ENCODE measurements around the gene MEOX2.

Gene MEOX2

DNA sequence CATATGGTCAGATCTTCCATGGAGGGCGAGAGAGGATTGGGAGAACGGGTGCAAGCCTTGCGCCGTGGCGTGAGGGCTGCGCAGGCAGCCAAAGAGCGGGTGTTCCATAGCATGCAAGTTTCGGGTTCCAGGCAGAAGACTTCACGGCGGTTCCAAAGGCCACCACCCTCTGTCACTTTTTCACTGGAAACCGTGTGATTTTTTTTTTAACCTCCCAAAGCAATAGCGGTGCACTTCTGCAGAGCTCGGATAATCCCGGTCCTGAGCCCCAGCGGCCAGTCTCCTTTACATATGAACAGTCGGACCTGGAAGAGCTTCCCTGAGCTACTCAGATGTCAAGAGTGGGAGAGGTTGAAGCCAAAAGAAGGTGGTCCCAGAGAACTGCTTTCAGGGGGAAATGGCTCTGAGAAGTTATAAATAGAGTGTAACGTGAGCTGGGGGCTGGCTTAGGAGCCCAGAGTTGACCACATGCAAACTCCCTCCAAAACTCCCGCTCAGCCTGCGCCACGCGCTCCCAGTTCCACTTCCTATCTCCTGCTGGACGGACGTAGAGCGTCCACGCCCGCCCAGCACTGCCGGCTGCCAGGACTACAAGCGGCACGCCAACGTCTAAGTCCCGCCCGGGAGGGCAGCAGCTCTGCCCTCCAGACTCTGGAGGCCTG lies at the start of gene MEOX2:
Gene MEOX2 (minus strand): TSS at position 389 of the 662 bp plus-strand sequence. CDS start 281 bp downstream, at position 108.
- peak; percentile 96 for DNase-seq

- DNase-seq: no peak
These were observed 43.3 kb upstream of the MEOX2 start for GRCh38 chr7:15729746-15730145.

- no peak for DNase-seq
These were observed 38.6 kb upstream of the MEOX2 start for GRCh38 chr7:15725051-15725450.

DNA sequence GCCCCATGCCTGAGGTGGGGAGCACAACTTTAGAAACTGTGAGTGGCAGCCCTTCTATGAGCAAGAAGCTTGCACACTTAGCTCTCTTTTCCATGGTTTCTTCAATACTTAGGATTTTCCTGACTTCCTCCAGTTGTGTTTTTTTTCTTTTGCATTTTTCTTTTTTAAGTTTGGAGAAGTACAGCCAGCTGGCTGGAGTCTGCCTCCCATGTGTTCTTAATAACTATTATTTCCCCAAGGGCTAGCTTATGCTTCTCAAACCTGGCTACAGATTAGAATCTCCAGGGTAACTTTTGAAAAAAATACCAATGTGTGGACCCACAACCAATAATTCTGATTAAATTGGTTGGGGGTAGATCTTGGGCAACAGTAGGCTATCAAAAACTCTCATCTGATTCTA lies 37.4 kb upstream of the MEOX2 start:
- no peak for DNase-seq

DNA sequence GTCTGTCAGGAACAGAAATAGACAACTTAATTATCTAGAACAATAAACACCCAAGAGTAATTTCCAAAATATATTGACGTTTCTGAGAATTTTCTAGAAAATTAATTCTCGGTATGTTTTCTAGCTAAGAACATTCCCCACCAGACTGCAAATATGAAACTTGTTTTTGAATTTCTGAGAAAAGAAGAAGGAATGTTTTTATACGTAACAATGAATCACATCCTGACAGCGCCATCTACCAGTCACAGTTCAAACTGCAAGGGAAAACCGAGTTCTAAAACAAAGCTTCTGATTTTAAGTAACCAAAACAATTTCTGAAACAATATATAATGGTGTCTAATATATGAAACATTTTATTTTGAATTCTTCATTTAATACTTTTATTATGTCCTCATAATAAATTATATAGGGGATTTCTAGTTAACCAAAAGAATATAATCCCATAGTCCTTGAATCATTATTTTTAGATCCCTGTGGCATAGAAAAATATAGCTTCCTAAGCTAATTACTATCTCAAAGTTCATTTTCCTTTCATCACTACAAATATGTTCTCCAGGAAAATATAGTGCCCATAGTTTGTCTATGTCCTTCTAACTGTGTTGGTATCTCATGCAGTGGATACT lies 34.5 kb upstream of the MEOX2 start:
- DNase-seq: no peak

DNA sequence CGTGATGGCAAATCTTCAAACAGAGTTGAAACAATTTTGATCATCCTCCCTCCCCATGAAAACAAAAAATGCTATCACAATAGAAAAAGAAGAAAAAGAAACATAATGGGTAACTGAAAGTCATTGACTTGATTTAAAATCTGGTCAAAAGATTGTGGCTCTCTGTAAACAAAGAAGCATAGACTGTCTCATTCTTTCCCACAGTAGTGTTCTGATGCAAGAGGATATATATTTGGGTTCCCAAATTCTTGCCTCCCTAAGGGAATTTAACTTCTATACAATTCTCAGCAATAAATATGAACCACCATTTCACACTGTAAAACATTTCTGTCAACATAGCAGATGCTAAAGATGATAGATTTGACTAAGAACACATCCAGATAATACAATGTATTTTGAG lies 32.8 kb upstream of the MEOX2 start:
- DNase-seq: no peak

DNA sequence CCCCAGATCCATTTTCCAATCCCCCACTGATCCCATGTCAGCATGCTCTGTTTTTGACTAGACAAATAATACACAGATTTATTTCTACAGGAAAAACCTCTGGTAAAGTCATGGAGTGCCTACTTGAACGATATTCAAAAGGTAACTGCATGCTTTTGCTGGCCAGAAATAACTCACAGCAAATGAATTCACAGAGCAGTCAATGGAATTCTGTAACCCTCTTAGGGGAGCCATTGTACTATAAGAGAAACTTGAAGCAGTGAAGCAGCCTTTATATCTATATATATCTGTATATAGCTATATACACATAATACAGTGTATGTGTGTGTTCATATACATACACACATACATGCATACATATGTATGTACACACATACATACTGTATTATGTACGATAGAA lies 29.0 kb upstream of the MEOX2 start:
- DNase-seq: no peak

GRCh38 chr7:15709978-15710377 lies 23.5 kb upstream of the MEOX2 start:
- DNase-seq: no peak

DNA sequence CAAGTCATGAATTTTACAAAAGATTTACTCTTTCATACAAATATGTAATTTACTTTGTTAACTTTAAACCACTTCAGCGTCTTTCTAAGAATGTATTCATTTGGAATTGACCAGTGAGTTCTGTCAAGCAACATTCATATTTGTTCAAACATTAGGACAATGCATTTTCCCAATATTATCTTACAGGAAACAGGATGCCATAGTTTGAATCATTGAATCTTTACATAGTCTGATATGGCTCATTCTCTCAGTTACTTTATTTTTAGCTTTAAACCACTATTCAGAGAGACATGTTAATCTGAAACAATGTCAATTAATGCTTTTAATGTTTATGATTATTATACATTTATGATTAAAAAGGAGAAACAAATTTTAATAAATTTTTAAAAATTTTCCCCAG lies 21.1 kb upstream of the MEOX2 start:
- DNase-seq: no peak

GRCh38 chr7:15703732-15704131 lies 17.2 kb upstream of the MEOX2 start:
- no peak for DNase-seq

GRCh38 chr7:15692501-15693020 lies 6.1 kb upstream of the MEOX2 start:
- no peak for DNase-seq

- peak; percentile 41 for DNase-seq
These were observed 2.4 kb upstream of the MEOX2 start for GRCh38 chr7:15688911-15689310.

- DNase-seq: no peak
These were observed 1.8 kb upstream of the MEOX2 start for GRCh38 chr7:15688279-15688626.

GRCh38 chr7:15687546-15688278 lies 1.2 kb upstream of the MEOX2 start:
- peak; percentile 74 for DNase-seq

DNA sequence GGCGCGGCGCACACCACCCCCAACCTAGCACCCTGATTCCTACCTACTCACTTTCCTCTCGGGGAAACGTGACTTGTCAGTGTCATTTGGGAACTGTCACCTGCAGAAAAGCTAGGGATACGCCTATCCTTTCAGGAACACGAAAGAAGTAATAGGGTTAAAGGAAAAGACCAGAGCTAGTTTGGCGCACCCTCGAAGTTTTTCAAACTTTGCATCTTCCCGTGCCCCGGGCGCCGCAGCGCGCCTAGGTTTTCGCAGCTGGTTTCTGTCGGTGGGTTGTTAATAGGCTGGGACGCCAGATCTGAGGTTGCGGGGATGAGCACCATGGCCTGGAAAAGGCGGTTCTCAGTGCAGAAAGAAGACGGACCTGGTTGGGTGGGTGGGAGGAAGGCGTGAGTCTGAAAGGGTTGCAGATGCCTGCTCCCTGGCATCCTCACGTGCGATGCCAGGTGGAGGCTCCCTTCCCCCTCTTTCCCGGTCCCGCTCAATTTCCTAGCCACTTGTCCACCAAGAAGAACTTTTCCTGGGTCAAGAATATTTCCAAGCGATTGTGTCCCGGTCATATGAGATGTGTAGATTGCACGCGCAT lies 568 bp upstream of the MEOX2 start:
- DNase-seq: peak; percentile 68

DNA sequence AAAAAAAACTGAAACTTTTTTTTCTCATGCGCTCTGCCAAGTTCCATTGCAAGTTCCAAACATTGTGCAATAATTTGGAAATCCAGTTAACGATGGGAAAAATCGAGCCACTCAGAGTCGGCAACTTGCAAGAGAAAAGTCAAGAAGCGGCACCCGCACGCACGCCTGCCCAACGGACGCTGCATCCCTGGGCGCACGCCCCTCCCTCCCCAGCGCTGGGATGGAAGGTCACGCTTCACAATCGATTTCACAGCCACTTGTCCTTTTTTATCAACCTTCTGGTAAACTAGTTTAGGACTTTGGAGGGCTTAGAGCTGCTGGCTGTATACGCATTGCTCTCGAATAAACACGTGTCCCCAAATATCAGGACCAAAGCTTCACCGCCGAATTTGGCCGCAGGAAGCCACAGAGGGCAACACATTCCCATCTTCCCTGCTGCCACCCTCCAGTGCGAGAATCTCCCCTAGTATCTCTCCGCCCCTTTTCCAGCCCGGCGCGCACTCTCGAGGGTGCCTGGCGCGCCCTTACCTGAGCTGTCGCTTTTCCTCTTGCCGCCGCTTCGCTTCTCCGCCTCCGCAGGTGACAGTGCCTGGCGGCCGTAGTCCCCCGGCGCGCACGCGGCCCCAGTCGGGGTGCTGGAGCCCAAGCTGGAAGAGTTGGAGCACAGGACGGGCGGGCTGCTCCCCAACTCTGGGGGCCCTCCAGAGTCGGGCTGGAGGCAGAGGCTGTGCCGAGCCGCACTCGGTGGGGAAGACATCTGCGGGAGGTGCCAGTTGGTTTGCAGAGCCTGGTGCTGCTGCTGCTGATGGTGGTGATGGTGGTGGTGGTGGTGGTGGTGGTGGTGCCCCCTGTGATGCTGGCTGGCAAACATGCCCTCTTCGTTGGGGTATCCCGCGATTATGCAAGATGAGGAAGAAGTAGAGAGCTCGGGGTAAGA lies 857 bp downstream of the MEOX2 start:
- peak; percentile 72 for DNase-seq

- peak; percentile 63 for DNase-seq
These were observed 1.6 kb downstream of the MEOX2 start for GRCh38 chr7:15684871-15685270.

DNA sequence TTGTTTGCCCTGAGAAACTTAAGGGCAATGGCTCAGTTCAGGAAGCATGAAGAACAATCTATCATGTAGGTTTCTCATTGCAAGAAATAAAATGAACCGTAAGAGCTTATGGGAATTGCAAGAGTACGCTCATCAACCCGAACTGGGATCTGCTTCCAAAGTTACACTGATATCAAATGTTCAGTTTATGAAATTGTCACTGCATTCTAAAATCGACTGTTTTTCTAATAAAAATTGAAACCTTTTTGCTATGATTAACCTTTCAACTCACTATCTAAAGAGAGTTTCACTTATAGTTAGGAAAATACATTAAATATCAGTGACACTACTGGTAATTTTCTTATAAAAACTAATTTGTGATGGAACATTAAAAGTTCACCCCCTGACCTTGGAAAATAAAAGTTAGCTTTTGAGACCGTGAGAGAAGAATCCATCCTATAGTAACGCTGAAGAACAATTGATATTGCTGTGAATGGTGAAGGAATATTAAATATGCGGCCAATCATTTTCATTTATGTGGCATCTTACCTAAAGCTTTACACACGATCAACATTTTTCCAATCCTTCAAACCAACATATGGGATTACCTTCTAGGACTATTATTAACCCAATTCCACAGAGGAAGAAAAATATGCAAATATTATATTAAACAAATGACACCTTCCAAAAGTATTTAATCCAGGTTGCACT lies 2.2 kb downstream of the MEOX2 start:
- DNase-seq: no peak

- no peak for DNase-seq
These were observed 3.7 kb downstream of the MEOX2 start for GRCh38 chr7:15682751-15683245.

- DNase-seq: no peak
These were observed 4.4 kb downstream of the MEOX2 start for GRCh38 chr7:15682111-15682510.

- no peak for DNase-seq
These were observed 4.9 kb downstream of the MEOX2 start for GRCh38 chr7:15681631-15682030.

- no peak for DNase-seq
These were observed 5.3 kb downstream of the MEOX2 start for GRCh38 chr7:15681186-15681585.
